Neural cell (in vitro differentiated cells): Measurements from ENCODE around the gene ATP8B3. TPM values are rescaled to one million over a fixed set of nuclear protein-coding genes. Genes with fewer than 3 reads are reported as not detected.

Source experiments
- H2AFZ ChIP-seq: fragments of 200-600, 300-800 bp; sonication (generic), shearing (Covaris generic); 2 replicates; pipeline ENCODE4 v1.6.0; 2014; ENCODE audit warnings: low read depth, mild to moderate bottlenecking, antibody characterized with exemption, low read length, moderate library complexity
- H3F3A ChIP-seq: fragments of 200-600 bp; shearing (Covaris generic); 2 replicates; pipeline ENCODE4 v1.6.1; 2016; ENCODE audit warnings: mild to moderate bottlenecking, moderate library complexity, mixed read lengths, antibody characterized with exemption, low read length; ENCODE audit not compliant: insufficient read depth, poor library complexity, severe bottlenecking
- H3K27ac ChIP-seq: fragments of 200-600, 300-800 bp; sonication (generic), shearing (Covaris generic); 2 replicates; pipeline ENCODE4 v1.5.1; 2014; ENCODE audit warnings: mild to moderate bottlenecking, low read length, moderate library complexity
- H3K27me3 ChIP-seq: fragments of 300-800, 200-600 bp; sonication (generic), shearing (Covaris generic); 2 replicates; pipeline ENCODE4 v1.6.0; 2014; ENCODE audit warnings: mild to moderate bottlenecking, low read depth, low read length, moderate library complexity; ENCODE audit not compliant: insufficient read depth
- H3K36me3 ChIP-seq: fragments of 300-800, 200-600 bp; sonication (generic), shearing (Covaris generic); 2 replicates; pipeline ENCODE4 v1.5.1; 2014; ENCODE audit warnings: mild to moderate bottlenecking, antibody characterized with exemption, low read length, moderate library complexity; ENCODE audit not compliant: insufficient read depth
- H3K4me2 ChIP-seq: fragments of 300-800, 200-600 bp; sonication (generic), shearing (Covaris generic); 2 replicates; pipeline ENCODE4 v1.6.0; 2014; ENCODE audit warnings: mild to moderate bottlenecking, low read length
- H3K4me3 ChIP-seq: fragments of 300-800, 200-600 bp; sonication (generic), shearing (Covaris generic); 2 replicates; pipeline ENCODE4 v1.5.1; 2014; ENCODE audit warnings: mild to moderate bottlenecking, low read length, moderate library complexity
- H3K79me2 ChIP-seq: fragments of 200-600 bp; shearing (Covaris generic); replicated peaks from 2 replicates; pipeline ENCODE4 v1.6.0; 2014; ENCODE audit warnings: mild to moderate bottlenecking, low read length, moderate library complexity; ENCODE audit not compliant: insufficient read depth
- H3K9ac ChIP-seq: fragments of 300-800, 200-600 bp; sonication (generic), shearing (Covaris generic); 2 replicates; pipeline ENCODE4 v1.6.1; 2016; ENCODE audit warnings: mild to moderate bottlenecking, low read length, mixed read lengths
- H3K9me2 ChIP-seq: fragments of 200-600 bp; shearing (Covaris generic); 2 replicates; pipeline ENCODE4 v1.6.1; 2016; ENCODE audit warnings: mild to moderate bottlenecking, low read length, mixed read lengths; ENCODE audit not compliant: insufficient read depth
- H3K9me3 ChIP-seq: fragments of 200-600, 300-800 bp; sonication (generic), shearing (Covaris generic); 2 replicates; pipeline ENCODE4 v1.6.1; 2016; ENCODE audit warnings: mild to moderate bottlenecking, mixed run types, low read length, moderate library complexity, mixed read lengths
- H4K20me1 ChIP-seq: fragments of 200-600 bp; shearing (Covaris generic); 2 replicates; pipeline ENCODE4 v1.6.1; 2016; ENCODE audit warnings: mild to moderate bottlenecking, mixed run types; ENCODE audit not compliant: insufficient read depth
- CTCF ChIP-seq: fragments of 450-650 bp; IDR thresholded peaks from 2 replicates; pipeline ENCODE4 v1.5.1; 2014; ENCODE audit warnings: antibody characterized with exemption, mild to moderate bottlenecking, moderate library complexity; ENCODE audit not compliant: poor library complexity, severe bottlenecking
- EP300 ChIP-seq: fragments of 450-650 bp; conservative IDR thresholded peaks from 2 replicates; pipeline ENCODE4 v1.6.1; 2014; ENCODE audit warnings: antibody characterized with exemption, mild to moderate bottlenecking, moderate library complexity; ENCODE audit not compliant: poor library complexity, severe bottlenecking
- EZH2 ChIP-seq: fragments of 200-600, 300-800 bp; shearing (Covaris generic), sonication (generic); IDR thresholded peaks from 2 replicates; pipeline ENCODE4 v1.6.1; 2014; ENCODE audit warnings: antibody characterized with exemption, low read length, borderline replicate concordance, mild to moderate bottlenecking; ENCODE audit not compliant: insufficient read depth, poor library complexity, severe bottlenecking
- MXI1 ChIP-seq: fragments of 450-650 bp; conservative IDR thresholded peaks from 2 replicates; pipeline ENCODE4 v1.6.1; 2014; ENCODE audit warnings: antibody characterized with exemption, mild to moderate bottlenecking; ENCODE audit not compliant: poor library complexity, severe bottlenecking
- POLR2AphosphoS5 ChIP-seq: IDR thresholded peaks from 2 replicates; pipeline ENCODE4 v1.6.1; 2012
- RAD21 ChIP-seq: fragments of 450-650 bp; conservative IDR thresholded peaks from 2 replicates; pipeline ENCODE4 v1.6.1; 2014; ENCODE audit warnings: antibody characterized with exemption, mild to moderate bottlenecking, moderate library complexity
- REST ChIP-seq: IDR thresholded peaks from 2 replicates; pipeline ENCODE4 v1.6.1; 2012; ENCODE audit warnings: borderline replicate concordance
- SMC3 ChIP-seq: fragments of 450-650 bp; conservative IDR thresholded peaks from 2 replicates; pipeline ENCODE4 v1.6.1; 2014; ENCODE audit warnings: antibody characterized with exemption, mild to moderate bottlenecking, moderate library complexity; ENCODE audit not compliant: poor library complexity
- TAF1 ChIP-seq: IDR thresholded peaks from 2 replicates; pipeline ENCODE4 v1.6.1; 2012; ENCODE audit warnings: low read depth
- polyA plus RNA-seq: library from polyadenylated mRNA; depleted of rRNA; stranded (reverse); fragments of >200 nt; gene quantifications from 2 replicates; pipeline ENCODE4 v1.2.3, GENCODE V29; 2014

ATP8B3 gene
- polyA plus RNA-seq, 1 donor from 2014 or later, result 1.5 TPM

- H3K9ac ChIP-seq, result no peak overlapping the region
- H3K36me3 ChIP-seq, result no peaks in the 10 kb centered on the region
- no peak overlapping the region for H3K4me2 ChIP-seq
Measured at GRCh38 chr19:1823539-1824251, 11.6 kb upstream of the ATP8B3 start.

GRCh38 chr19:1823020-1823419 is 10.9 kb upstream of the ATP8B3 start:
- H3F3A ChIP-seq, result no peaks in the 10 kb centered on the region
- H3K36me3 ChIP-seq, result no peaks in the 10 kb centered on the region
- H3K4me3 ChIP-seq, result no peak overlapping the region
- H3K27me3 ChIP-seq, result no peaks in the 10 kb centered on the region
- no peak overlapping the region for H3K9ac ChIP-seq
- H3K9me2 ChIP-seq, result no peaks in the 10 kb centered on the region
- no peaks in the 10 kb centered on the region for H3K9me3 ChIP-seq
- H2AFZ ChIP-seq, result no peak overlapping the region
- no peaks in the 10 kb centered on the region for H3K79me2 ChIP-seq
- no peak overlapping the region for H3K4me2 ChIP-seq
- no peak overlapping the region for H3K27ac ChIP-seq
- TF ChIP-seq CTCF, result no peak
- TF ChIP-seq MXI1, result no peak
- no peak for TF ChIP-seq POLR2AphosphoS5
- TF ChIP-seq TAF1, result no peak
- TF ChIP-seq RAD21, result no peak
- no peaks in the 10 kb centered on the region for H4K20me1 ChIP-seq

More at GRCh38 chr19:1823539-1824251, 11.6 kb upstream of the ATP8B3 start:
- Histone ChIP-seq H3K79me2 (no peaks in the 10 kb centered on the region), H3K9me2 (no peaks in the 10 kb centered on the region), H3K27ac (no peak overlapping the region), H3K27me3 (no peaks in the 10 kb centered on the region), H3K4me3 (no peak overlapping the region), H3F3A (no peaks in the 10 kb centered on the region), H3K9me3 (no peaks in the 10 kb centered on the region), H2AFZ (no peak overlapping the region), H4K20me1 (no peaks in the 10 kb centered on the region)
- TF ChIP-seq RAD21 (no peak), EP300 (no peak)

GRCh38 chr19:1822210-1822609 is 10.1 kb upstream of the ATP8B3 start:
- Histone ChIP-seq H2AFZ (no peak overlapping the region), H3K79me2 (no peaks in the 10 kb centered on the region), H3F3A (no peaks in the 10 kb centered on the region), H3K9ac (no peak overlapping the region), H3K4me2 (no peak overlapping the region), H3K4me3 (no peak overlapping the region), H3K9me3 (no peaks in the 10 kb centered on the region), H3K27me3 (no peaks in the 10 kb centered on the region), H3K27ac (no peak overlapping the region), H3K9me2 (no peaks in the 10 kb centered on the region), H3K36me3 (no peaks in the 10 kb centered on the region), H4K20me1 (no peaks in the 10 kb centered on the region)
- TF ChIP-seq RAD21 (no peak), MXI1 (no peak), REST (no peak), POLR2AphosphoS5 (no peak), EZH2 (no peak), TAF1 (no peak), EP300 (no peak), SMC3 (no peak), CTCF (no peak)
